Measurements from ENCODE around the gene BCR. TPM values are rescaled to one million over a fixed set of nuclear protein-coding genes. Genes with fewer than 3 reads are reported as not detected.

BCR gene
- total and polyA plus RNA-seq, 2 of the 13 experiments (the other 11 are each of a cell fraction or from before 2014, with no cell fraction given), result 19.9 to 33.6 TPM

DNA sequence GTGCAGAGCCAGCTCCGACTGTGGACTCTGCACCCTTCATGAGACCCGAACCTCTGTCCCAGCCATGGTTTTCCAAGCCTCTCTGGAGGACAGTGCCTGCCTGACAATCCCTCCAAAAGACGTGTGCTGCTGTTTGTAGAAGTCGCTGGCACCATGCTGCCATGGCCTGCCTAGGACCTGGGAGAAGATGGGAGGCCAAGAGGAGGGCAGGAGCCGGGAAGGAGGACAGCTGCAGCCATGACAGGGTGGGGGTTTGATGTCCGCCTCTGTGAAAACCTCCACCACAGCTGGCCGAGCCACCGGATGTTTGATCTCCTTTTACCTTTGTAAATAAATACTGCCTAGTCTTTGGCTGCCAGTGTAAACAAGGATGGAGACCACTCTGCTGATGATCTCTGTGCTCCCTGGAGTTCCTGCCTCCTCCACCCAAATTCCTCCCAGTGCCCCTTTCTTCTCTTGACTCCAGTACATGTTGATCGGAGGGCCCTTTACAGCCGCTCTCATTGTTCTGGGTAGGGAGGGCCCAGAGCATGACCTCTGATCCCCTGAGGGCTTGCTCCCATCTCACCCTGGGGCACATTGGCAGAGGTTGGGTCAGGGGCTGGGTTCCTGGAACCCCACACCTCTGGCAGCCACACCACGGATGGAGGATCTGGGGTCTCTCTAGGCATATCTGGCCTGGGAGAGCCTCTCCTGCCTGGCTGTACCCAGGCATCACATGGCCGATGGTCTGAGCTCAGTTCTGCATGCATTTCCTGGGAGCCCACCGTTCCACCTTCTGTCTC lies 66.9 kb downstream of the BCR start (continued):
- no peak for TF ChIP-seq NFKBIZ (CRISPR knock-in tag; IDR thresholded peaks at IDR 0.05)
- TF ChIP-seq MTF2 (CRISPR knock-in tag; IDR thresholded peaks at IDR 0.05; ENCODE audit: borderline replicate concordance), result no peak
- no peak for TF ChIP-seq EHMT2 (IDR thresholded peaks at IDR 0.05; ENCODE audit: borderline replicate concordance, low read depth, low read length)
- TF ChIP-seq ZNF556 (CRISPR knock-in tag; IDR thresholded peaks at IDR 0.05; ENCODE audit: borderline replicate concordance), result no peak; the same call in 1 of the 2 replicates
- no peak for TF ChIP-seq NFIB (CRISPR knock-in tag; IDR thresholded peaks at IDR 0.05; ENCODE audit: borderline replicate concordance)
- TF ChIP-seq, protein P1, sequence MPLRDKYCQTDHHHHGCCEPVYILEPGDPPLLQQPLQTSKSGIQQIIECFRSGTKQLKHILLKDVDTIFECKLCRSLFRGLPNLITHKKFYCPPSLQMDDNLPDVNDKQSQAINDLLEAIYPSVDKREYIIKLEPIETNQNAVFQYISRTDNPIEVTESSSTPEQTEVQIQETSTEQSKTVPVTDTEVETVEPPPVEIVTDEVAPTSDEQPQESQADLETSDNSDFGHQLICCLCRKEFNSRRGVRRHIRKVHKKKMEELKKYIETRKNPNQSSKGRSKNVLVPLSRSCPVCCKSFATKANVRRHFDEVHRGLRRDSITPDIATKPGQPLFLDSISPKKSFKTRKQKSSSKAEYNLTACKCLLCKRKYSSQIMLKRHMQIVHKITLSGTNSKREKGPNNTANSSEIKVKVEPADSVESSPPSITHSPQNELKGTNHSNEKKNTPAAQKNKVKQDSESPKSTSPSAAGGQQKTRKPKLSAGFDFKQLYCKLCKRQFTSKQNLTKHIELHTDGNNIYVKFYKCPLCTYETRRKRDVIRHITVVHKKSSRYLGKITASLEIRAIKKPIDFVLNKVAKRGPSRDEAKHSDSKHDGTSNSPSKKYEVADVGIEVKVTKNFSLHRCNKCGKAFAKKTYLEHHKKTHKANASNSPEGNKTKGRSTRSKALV (CRISPR knock-in tag; IDR thresholded peaks at IDR 0.05), result 0 out of 2 replicates have a peak, but pooled peaks have one; percentile 40
- TF ChIP-seq ELF3 (CRISPR knock-in tag; IDR thresholded peaks at IDR 0.05), result peak; percentile 71
- TF ChIP-seq SPEN (CRISPR knock-in tag; IDR thresholded peaks at IDR 0.05; ENCODE audit: low read depth), result peak; percentile 57; the same call in 1 of the 2 replicates
- TF ChIP-seq SNAI1 (CRISPR knock-in tag; IDR thresholded peaks at IDR 0.05; ENCODE audit: borderline replicate concordance), result no peak
- no peak for TF ChIP-seq CENPT (CRISPR knock-in tag; IDR thresholded peaks at IDR 0.05; ENCODE audit: low read depth)
- TF ChIP-seq TCF12 (IDR thresholded peaks at IDR 0.05), result no peak
- no peak for TF ChIP-seq TCF12 (CRISPR knock-in tag; IDR thresholded peaks at IDR 0.05)
- TF ChIP-seq ZNF546 (CRISPR knock-in tag; conservative IDR thresholded peaks at IDR 0.05), result no peak
- peak; percentile 53; the same call in 1 of the 2 replicates for TF ChIP-seq SP5 (CRISPR knock-in tag; IDR thresholded peaks at IDR 0.05; ENCODE audit: borderline replicate concordance, low read depth)
- TF ChIP-seq KLF12 (CRISPR knock-in tag; IDR thresholded peaks at IDR 0.05; ENCODE audit: borderline replicate concordance), result no peak; the same call in 1 of the 2 replicates
- TF ChIP-seq ZNF160 (CRISPR knock-in tag; IDR thresholded peaks at IDR 0.05), result no peak
- TF ChIP-seq POGZ (CRISPR knock-in tag; IDR thresholded peaks at IDR 0.05), result no peak
- TF ChIP-seq, protein P2, sequence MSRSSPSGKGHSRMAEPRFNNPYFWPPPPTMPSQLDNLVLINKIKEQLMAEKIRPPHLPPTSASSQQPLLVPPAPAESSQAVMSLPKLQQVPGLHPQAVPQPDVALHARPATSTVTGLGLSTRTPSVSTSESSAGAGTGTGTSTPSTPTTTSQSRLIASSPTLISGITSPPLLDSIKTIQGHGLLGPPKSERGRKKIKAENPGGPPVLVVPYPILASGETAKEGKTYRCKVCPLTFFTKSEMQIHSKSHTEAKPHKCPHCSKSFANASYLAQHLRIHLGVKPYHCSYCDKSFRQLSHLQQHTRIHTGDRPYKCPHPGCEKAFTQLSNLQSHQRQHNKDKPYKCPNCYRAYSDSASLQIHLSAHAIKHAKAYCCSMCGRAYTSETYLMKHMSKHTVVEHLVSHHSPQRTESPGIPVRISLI (CRISPR knock-in tag; IDR thresholded peaks at IDR 0.05; ENCODE audit: borderline replicate concordance), result no peak
- TF ChIP-seq ZNF20 (CRISPR knock-in tag; IDR thresholded peaks at IDR 0.05), result no peak
- TF ChIP-seq KAT8 (CRISPR knock-in tag; IDR thresholded peaks at IDR 0.05), result peak; percentile 68
- peak; percentile 95 for TF ChIP-seq ZBTB34 (CRISPR knock-in tag; IDR thresholded peaks at IDR 0.05)
- 0 out of 2 replicates have a peak, but pooled peaks have one; percentile 53 for TF ChIP-seq SMYD3 (CRISPR knock-in tag; IDR thresholded peaks at IDR 0.05)
- no peak for TF ChIP-seq PREB (CRISPR knock-in tag; IDR thresholded peaks at IDR 0.05)
- TF ChIP-seq ELF1 (CRISPR knock-in tag; IDR thresholded peaks at IDR 0.05), result no peak; the same call in 1 of the 2 replicates
- TF ChIP-seq ZNF292 (CRISPR knock-in tag; IDR thresholded peaks at IDR 0.05; ENCODE audit: borderline replicate concordance, low read depth), result peak; percentile 70
- no peak for TF ChIP-seq ZSCAN12 (CRISPR knock-in tag; IDR thresholded peaks at IDR 0.05)
